ENCODE measurements around the gene ARHGAP10.

Gene ARHGAP10

DNA sequence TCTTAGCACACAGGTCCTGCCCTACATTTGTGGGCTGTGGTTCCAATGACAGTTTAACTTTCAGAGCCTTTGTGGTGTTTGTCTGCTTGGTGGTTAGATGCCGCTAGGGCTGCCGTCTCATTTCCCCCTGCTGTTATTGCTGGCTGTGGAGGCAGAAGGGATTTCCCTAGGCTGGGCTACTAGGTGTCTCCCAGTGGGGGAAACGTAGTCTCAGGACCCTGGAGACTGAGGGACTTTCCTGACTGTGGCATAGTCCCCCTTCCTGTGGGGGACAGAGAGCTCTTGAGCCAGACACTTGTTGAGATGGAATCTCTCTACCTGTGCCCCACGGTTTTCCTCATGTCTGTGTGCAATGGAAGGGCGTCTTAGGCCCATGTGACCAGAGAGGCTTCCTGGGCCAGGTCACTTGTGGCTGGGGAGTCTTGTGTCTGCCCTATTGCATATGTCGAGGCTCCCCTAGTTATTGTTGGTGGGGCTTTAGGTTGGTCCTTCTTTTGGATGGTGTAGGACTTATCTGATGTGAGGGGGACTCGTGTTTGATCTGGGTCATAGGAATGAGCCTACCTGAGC, 68.2 kb downstream of the ARHGAP10 start:
- DNase-seq = no peak

DNA sequence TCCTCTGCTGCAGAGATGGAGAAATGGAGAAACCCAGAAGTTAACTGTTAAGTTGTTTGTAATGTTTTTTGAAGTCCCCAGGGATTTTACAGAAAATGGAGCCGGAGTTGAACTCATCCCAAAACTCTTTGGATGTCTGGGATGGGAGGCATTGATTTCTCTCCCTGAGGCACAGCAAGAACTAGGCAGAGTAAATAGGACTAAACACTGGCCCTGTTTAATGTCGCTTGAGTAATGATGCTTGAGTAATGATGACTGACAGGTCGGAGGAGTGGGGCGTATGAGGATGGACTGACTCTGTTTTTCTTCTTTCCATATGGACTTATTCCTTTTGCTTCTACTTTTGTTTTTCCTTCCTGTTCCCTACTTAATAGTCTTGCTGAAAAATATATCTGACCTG, 69.9 kb downstream of the ARHGAP10 start:
- no peak for DNase-seq

DNA sequence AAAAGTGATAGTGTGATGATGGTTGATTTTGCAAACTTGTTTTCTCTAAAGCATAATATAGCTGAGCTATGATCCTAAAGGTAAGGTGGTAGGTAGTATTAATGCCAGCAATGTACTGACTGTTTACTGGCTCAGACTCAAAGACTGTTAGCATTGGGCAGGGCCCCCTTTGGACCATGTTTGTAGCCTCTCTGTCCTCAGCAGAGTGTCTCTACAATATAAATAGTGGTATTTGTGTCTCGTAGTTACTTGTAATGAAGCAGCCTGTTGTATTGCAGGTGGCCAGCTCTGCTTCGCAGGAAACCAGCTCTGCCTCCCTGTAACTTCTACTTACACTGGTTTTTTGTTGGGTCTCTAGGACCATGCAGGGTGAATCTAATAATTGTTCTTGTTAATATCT, 70.5 kb downstream of the ARHGAP10 start:
- DNase-seq = no peak

DNA sequence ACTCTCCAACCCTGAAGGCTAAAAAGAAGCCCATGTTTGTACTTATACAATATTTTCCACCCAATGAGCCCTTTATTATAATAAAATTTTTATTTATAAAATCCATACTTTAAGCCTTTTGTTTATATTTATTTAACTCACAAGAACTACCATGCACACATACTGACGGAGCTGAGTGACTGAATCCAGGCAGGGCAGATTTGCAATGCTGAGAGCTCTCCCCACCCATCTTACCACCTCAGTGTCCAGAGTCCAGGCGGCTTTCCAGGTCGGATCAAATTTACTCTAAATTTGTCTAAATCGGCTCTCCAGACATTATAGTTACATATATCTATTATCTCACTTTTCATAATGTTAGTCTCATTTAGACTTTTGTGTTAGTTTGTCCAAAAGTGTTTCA, 74.1 kb downstream of the ARHGAP10 start:
- DNase-seq = no peak

DNA sequence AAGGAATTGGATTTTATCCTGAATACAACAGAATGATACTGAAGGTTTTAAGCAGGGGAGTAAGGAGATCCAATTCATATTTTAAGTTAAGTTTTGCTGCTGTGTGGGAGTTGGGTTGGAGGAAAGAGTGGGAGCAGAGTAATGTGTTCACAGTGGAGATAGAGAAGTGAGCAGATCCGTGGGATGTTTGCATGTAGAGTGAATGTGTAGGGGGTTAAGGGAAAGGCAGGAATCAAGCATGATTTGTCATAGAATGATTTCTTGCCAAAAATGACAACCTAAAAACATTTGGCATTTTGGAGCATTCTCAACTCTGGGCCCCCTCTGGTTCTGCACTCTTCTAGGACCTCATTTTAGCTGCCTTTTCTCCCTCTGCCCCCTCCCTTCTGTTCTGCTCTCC, 76.6 kb downstream of the ARHGAP10 start:
- no peak for DNase-seq

DNA sequence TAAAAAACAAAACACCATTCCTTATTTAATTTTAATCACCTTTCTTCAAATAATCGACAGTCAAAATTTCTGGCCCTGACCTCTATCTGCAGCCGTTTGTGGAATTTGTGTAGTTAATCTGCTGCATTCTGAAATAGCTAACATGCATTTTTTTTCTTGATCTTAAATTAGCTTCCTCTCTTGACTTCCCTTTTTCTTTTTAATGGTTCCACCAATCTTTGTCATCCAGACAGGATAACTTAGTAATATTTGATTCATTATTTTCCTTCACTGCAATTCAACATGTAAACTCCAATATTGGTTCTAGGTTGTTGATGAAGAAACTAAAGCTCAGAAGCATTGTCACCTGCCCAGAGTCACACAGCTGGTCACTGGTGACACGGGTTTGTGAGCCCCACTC, 77.3 kb downstream of the ARHGAP10 start:
- no peak for DNase-seq

DNA sequence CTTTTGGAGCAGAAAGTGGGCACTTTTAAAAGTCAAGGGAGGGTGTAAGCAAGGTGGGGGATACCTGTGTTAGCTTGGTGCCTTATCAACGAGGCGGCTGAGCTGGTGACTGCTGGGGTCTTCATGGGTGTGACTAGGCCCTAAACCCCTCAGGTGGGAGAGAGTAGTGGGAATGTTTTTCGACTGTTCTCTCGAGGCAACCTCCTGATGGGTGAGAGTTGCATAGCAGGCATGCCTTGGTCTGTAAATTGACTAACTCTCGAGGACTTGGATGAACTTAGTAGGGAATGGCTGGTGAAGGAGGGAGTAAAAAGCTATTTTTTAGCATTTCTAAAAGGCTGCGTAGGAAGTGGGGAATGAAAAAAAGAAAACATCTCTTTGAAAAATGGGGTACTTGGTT, 80.0 kb downstream of the ARHGAP10 start:
- DNase-seq = no peak

DNA sequence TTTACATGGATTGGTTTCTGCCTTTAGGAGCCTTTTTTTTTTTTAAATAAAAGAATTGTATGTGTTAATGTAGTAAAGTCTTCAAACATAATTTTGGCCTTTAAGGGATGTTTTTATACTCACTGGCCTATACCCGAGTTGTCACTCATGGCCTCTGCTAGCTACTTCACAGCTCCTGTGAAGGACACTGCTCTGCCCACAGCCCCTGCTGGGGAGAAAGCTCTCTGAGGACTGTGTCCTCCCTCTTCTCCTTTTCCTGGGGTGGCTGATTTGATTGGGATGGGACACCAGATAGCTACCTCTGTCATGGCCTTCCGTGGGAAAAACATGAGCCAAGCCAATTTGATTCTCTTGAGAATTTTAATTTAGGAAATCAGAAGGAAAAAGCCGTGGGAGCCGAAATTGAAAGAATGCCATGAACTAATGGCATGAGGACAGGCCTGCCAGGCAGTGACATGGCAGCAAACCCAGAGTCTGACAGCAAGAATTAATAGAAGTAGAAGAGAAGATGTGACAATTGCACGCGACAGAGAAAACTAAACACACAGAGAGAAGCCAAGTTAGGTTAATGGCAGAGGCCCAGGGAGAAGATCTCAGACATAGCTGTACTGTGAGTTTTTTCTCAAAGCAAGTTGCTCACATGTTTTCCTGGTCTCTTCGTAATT, 81.4 kb downstream of the ARHGAP10 start:
- DNase-seq = no peak

DNA sequence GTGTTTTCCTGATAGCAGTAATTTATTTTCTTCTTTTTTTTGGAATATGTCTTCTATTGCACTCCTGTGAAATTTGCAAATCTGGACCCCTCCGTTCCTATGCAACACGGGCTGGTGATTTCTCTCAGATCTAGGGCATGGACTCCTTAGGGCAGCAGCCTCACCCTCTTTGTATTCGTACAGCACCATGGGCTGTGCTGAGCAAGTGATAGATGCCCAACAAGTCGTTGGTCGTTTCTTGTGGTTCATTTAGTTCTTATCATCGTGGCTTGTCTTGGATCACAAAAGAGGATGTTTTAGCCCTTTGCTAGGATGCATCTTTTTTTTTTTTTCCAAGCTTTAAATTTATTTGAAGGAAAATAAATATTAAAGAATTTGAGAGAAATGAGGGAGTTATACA, 82.1 kb downstream of the ARHGAP10 start:
- DNase-seq = no peak

DNA sequence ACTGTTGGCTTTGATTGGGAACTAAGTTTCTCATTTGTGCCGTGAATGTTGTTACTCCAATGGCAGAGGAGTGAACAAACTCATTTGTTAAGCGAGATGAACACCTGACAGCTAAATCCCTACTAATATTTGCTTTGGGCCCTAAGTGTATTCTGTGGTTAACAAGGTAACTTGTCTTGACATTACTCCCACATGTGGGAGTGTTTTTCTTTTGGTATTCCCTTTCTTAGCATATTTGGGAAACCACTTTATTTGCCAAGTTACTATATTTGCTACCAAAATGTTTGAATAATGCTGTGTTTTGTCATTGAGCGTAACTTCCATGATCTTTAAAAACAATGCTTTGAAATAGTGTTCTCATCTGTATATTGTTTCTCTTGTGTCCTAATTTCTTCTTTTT, 82.5 kb downstream of the ARHGAP10 start:
- no peak for DNase-seq

DNA sequence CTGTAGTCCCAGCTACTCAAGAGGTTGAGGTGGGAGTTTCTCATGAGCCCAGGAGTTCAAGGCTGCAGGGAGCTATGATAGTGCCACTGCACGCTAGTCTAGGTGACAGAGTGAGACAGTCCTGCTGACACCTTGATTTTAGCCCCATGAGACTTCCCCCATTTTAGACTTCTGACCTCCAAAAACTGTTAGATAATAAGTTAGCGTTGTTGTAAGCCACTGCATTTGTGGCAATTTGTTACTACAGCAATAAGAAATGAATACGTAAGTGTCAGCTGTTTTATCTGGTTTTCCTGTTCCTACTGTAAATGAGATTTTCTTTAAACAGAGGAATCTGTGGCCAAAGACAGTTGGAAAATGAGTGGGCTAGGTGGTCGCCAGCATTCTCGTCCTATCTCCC, 83.9 kb downstream of the ARHGAP10 start:
- DNase-seq = no peak

DNA sequence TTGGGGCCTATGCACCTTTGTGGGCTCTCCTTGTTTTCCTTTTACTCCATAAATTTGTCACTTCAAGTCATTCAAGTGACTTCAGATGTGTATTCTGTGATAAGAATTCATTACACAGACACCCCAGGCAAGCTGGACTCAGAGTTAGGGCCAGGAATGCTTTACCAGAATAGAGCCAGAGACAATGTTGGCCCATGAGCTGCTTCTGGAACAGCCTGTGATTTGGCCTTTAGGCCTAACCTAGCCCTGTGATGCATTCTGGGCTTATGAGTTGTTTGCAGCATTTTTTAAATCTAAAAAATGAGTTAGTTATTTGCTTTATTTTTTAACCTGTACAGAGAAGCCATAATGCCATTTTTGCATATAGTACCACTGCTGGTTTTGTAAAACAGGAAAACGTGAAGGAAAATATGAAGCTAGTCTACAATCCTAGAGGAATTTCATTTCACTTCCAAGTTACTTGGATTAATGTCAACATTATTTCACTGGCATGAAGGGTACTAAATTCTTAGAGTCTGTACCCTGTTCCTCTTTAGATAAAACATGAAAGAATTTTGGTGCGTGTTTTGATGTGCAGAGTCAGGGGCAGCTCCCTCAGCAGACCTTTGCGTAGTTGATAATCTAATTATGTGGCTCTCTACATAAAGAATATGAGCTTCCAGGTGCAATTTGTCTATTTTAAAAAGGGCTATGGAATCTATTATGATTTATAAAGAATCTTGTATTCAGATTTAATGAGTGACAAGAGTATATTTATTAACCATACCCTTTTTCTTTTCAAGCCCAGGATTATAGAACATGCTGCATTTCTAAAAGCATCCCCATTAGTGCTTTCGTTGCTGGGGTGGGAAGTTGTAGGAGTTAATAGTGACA, 84.7 kb downstream of the ARHGAP10 start:
- DNase-seq = no peak

DNA sequence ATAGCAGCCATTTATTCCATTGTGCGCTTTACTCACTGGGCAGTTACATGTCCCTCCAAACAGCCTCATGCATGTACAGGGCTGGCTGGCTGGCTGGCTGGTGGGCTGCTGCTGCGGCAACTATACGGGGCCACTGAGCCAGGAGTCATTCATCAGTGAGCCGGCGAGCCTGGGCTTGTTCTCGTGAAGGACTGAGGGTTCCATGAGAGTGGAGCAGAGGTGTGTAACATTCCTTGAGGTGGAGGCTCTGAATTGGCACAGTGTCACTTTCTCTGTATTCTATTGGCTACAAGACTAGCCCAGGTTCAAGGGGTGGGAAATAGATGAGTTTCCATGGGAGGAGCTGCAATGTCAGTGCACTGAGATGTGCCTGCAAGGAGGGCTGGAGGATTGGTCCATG, 89.1 kb downstream of the ARHGAP10 start:
- no peak for DNase-seq

DNA sequence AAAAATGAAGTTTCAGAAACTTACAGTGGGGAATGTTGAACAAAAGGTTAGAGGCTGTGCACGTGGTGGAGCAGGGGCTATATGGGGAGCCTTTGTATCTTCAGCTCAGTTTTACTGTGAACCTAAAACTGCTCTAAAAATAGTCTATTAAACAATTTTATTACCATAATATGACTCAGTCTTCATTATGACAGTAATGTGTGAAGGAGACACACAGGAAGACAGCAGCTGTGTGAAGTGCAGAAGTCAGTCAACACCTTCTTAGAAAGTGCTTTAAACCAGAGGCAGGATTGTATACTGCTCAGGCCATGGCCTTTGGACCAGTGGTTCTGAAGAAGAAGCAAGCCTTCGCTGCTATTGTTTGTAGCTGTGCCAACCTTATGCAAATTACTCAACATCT, 89.7 kb downstream of the ARHGAP10 start:
- no peak for DNase-seq

DNA sequence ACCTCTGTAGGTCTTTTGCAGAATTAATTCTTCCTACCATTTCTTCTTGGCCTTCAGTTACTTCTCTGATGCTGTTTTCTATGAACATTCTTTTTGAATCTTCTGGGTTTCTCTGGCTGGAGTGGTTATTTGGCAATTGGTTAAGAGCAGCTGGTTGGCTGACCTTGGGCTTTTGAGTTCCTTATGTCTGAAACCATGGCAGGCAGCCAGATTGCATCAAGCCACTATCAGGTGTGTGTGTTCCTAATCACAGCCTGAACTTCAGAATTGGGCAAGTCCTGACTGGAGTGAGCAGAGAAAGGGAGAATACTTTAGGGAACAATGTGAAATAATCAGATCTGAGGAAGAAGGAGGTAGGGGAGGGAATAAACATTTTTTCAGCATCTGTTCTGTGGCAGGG, 90.2 kb downstream of the ARHGAP10 start:
- no peak for DNase-seq

DNA sequence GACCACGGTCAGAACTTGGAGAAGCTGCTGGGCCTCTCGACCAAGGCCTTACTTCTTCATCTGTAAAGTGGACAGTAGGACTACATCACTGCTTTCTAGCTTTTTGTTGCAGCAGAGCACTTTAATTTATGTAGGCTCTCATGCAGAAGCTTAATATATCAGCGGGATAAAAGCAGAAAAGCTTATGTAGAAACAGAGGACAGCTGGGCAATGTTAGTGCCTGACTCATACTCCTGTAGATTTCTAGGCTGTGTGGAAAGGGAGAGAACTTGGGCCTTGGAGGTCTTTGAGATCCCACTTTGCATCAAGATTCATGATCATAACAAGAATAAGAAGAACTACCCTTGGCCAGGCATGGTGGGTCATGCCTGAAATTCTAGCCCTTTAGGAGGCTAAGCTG, 91.2 kb downstream of the ARHGAP10 start:
- no peak for DNase-seq

DNA sequence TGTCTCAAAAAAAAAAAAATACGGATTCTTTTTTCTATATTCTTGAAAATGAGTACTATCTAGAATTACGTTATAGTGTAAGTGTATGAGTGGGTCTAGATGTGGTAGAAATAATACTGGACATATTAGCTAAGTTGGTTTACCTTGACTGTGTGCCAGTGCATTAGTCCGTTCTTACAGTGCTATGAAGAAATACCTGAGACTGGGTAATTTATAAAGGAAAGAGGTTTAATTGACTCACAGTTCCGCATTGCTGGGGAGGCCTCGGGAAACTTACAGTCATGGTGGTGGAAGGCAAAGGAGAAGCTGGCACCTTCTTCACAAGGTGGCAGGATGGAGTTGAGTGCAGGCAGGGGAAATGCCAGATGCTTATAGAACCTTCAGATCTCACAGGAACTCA, 92.4 kb downstream of the ARHGAP10 start:
- DNase-seq = no peak

DNA sequence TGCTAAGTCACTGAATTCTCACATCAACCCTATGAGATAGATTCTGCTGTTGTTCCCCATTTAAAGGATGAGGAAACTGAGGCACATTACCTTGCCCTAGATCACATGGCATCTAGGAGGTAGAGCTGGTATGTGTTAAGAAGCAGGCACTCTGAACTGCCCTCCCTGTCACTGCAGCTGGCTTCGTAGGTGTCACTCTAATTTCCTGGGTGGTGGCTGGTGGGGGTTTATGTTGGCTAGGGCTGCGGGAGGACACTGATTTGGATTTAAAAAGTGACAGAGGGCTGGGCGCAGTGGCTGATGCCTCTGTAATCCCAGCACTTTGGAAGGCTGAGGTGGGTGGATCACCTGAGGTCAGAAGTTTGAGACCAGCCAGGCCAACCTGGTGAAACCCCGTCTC, 93.0 kb downstream of the ARHGAP10 start:
- no peak for DNase-seq

DNA sequence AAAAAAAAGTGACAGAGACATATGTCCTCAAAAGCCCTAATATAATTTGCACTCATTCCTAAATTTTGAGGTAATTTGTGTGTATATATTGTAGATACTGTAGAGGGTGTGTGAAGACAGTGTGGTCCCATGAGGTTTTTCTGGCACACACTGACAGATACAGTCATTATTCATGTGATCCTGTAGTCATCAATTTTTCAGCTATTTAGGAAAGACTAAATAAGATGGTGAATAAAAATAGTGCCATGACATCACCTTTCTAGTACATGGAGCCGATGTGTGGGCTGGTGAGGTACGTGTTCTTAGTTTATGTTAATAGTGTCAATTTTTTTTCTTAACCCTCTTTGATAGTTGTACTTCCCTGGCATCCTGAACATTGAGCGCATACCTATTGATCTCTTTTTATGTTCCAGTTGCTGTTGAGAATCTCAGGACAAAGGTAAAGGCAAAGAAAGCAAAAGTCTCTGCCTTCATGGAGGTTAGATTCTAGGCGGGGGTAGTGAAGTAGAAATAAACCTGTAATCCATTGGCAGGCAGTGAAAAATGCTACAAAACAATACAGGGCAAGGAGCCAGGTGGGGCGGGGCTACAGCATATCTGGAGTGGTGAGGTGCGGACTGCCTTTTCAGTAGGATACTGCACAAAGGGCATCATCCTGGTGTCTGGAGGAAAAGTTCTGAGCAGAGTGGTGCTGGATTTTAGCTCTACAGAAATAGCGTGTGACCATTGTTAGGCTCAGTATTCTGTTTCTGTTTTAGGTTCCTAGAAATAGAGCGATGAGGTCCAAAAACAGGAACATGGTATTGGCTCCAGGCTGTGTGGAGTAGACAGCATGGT, 93.8 kb downstream of the ARHGAP10 start:
- no peak for DNase-seq

DNA sequence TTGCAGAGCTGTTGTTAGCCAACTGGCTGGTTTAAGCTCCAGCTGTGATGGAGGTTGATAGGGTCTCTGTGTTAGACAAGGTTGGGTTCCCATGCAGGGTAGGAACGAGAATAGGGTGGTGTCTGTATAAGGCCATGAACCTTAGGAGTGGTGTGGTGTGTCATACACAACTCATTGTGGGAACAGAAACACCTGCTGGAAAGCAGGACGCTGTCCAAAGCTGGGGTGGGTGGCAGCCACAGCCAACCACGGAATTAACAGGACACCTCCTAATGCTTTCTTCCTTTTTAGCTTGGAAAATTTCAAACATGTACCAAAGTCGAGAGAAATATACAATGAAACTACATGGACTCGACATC, 94.4 kb downstream of the ARHGAP10 start:
- DNase-seq = no peak

DNA sequence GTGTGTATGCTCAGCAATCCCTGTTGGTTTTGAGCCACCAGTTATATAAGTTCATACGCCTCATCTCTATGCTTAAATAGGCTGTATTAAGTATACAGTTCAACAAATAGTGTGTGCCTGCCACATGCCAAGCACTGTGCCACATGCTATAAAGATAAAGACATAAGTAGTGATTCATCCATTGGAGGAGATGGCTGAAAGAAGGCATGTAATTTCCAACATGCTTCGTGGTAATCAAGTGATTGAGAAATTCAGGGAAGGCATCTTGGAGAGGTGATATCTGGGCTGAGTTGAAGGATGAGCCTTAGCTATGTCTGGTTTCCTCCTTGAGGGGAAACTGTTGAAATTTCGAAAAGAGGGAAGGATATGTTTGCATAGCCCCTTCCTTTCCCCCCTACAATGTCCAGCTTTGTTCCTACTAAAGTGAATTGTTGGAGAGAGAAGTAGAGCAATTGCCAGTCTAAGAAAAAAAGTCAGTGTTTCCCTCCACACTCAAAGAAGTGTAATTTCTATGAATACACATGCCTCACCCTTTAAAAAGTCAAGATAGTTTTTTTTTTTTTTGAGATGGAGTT, 96.5 kb downstream of the ARHGAP10 start:
- DNase-seq = no peak

DNA sequence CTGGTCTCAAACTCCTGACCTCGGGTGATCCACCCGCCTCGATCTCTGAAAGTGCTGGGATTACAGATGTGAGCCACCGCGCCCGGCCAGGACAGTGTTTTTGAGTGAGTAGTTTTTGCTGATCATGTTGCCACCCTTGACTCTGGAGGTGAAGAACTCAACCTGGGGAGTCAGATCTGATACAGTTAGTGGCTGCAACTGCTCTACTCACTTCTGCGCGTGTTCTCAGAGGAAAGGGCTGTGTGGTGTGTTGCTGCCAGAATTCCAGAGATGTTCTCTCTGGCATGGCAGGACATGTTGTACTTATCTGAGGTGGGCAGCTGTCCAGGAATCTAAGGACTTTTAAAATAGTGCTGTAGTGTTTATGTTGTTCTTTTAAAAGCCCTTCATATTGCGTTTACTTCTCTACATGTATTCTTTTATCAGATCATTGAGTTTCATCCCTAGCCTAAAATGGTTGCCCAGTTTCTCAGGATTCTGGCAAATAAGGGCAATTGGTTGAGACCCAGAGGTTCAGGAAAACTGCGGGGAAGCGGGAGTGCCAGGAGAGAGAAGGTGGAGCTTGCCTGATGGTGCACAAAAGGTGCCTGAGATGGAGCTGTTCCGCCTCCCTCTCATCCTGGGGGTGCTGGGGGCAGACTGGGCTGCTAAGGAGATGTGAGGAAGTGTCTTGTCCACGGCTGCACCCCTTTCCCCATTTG, 97.7 kb downstream of the ARHGAP10 start:
- no peak for DNase-seq

DNA sequence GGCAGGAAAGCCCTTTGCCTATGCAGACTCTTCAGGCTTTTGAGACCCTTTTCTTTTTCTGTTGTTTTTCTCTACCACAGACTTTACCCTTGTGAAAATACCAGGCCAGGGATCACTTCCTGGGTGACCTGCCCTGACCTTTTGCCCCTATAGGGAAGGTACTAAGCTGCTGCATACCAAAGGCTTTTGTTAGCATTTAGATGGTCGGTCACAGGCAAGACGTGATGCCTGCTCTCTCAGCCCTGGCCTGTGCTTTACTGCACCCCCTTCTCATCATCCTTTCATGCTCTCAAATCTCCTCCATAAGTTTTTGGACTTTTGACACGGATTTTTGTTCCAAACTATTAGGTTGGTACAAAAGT, 98.2 kb downstream of the ARHGAP10 start:
- DNase-seq = no peak
